GM18909 (cell line): ENCODE measurements around the gene SART1.
A peak's percentile ranks its signal among the peaks of the same experiment; 100 is the strongest.

Source experiments
- ATAC-seq: cut with Tn5 transposase; IDR thresholded peaks from one replicate; pipeline ENCODE4 v1.9.1; 2021; ENCODE audit warnings: mild to moderate bottlenecking; ENCODE audit not compliant: unreplicated experiment, poor library complexity

Gene SART1, protein sequence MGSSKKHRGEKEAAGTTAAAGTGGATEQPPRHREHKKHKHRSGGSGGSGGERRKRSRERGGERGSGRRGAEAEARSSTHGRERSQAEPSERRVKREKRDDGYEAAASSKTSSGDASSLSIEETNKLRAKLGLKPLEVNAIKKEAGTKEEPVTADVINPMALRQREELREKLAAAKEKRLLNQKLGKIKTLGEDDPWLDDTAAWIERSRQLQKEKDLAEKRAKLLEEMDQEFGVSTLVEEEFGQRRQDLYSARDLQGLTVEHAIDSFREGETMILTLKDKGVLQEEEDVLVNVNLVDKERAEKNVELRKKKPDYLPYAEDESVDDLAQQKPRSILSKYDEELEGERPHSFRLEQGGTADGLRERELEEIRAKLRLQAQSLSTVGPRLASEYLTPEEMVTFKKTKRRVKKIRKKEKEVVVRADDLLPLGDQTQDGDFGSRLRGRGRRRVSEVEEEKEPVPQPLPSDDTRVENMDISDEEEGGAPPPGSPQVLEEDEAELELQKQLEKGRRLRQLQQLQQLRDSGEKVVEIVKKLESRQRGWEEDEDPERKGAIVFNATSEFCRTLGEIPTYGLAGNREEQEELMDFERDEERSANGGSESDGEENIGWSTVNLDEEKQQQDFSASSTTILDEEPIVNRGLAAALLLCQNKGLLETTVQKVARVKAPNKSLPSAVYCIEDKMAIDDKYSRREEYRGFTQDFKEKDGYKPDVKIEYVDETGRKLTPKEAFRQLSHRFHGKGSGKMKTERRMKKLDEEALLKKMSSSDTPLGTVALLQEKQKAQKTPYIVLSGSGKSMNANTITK

DNA sequence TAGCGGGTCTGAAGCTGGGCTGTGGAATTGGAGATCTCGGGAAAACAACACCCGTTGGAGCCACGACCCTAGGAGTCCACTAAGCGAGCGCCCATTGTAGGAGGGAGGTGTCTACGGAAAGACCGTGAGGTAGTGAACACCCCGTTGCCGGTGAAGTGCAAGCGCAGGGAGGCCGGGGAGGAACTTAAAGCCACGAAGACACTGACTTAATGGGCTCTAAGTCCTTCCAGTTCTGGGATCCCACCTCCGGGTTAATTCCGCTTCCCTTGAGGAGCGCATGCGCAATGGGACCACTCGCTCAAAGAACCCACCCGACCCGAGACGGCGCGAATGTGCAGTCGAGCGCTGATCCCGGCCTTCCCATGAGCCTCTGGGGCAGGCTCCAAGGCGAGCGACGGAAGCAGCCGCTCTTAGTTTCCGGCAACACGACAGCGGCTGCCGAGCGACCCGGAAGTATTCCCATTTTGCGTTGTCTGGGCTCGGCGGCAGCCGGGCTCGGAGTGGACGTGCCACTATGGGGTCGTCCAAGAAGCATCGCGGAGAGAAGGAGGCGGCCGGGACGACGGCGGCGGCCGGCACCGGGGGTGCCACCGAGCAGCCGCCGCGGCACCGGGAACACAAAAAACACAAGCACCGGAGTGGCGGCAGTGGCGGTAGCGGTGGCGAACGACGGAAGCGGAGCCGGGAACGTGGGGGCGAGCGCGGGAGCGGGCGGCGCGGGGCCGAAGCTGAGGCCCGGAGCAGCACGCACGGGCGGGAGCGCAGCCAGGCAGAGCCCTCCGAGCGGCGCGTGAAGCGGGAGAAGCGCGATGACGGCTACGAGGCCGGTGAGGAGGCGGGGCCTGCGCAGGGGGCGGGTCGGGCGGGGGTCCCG is at the start of gene SART1:
TSS of gene SART1 (plus strand) at position 468 of the 874 bp plus-strand sequence. CDS start at position 515, 47 bp downstream.
- ATAC-seq, result peak; percentile 88

DNA sequence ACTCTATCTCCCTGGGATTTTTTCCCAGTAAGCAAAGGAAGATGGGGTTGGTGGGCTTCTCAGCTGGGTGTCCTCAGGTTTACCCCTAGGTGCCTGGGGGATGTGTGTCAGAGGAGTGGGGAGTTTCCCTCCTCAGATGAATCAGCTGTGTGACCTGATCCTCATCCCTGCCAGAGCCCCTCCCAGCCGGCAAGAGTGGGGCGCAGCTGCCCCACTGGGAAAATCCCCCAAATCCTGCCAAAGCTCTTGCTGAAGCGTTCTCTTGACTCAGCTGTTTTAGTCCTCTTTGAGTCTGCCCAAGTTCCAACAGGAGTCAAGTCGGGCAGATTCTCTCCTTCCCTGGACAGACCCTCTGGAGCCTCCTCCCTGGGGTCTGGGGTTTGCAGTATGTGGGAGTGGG is 48.7 kb upstream of the SART1 start:
- no peak for ATAC-seq

DNA sequence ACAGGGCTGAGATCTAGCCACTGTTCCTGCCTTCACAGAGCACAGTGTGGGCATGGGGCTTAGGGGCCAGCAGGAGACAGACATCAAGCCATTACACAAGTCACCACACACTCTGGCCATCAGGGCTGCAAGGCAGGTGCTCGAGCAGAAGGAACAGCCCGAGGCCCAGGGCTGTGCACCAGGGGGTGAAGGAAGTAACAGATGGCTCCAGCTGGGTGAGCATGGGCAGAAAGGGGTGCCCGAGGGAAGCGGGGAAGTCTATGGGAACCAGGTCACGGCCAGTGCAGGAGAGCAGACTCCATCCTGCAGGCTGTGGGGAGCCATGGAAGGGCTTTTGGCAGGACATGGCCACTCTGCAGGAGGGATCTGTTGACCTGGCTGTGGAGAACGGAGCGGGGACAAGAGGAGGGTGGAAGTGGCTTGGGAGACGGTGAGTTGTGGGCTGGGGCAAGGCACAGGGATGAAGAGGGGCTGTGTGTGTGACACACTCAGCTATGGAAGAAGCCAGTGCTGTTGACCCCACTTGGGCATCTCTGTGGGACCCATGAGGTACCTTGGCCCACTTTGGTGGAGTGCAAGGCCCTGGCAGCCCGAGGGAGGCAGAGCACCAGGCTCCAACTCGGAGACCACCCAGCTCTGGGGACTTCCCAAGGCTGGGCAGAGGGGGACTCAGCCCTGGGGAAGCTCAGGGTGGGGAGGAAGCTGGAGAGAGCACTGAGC is 46.3 kb upstream of the SART1 start:
- ATAC-seq, result no peak

DNA sequence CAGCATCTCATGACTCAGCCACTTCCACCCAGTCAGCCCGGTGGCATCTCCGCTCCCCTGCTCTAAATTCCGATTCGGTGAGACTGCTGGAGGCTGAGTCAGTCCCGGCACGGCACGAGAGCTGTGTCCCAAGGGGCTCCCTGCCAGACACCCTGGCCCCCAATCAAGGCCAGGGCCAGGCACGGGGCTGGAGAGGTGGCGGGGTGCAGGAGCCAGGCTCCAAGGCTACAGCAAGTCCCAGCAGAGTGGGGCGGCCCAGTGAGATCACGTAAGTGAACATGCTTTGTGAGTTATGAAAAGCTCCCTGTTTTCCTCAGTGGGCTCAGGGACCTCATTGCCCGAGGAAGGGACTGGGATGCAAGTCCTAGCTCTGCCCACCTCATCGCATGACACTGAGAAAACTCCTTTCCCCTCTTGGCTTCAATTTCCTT is 45.7 kb upstream of the SART1 start:
- no peak for ATAC-seq

DNA sequence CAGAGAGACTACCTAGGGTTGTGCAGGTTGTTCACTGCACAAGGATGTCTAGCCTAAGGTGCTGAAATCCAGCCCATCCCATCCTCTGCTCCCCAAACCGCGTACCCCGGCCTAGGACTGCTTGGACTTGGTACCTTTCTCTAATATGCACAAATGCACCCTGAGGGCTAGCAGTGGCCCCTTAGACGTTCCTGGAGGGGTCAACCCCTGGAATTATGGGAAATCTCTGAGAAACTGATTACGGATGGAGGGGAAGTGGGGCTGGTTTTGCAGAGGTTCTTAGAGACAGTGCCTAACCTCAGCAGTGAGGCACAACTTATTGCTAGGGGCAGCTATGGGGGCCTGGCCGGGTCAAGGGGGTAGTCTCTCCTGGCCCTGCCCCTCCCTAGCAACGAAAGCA is 45.1 kb upstream of the SART1 start:
- ATAC-seq, result no peak

DNA sequence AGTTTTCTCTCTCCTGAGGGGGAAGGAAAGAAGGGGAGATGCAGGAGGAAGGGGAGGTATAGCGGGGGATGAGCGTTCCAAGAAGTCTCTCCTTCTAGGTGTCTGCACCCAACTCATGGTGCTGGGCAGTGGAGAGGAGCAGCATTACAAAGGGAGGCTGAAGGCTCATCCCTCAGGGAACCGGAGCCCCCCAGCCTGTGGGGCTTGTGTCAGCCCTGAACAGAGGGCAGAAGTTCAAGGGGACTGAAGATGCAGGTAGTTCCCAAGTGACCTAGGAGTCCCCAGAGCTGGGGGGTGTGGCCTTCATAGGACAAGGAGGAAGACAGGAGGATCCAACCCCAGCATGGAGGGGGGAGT is 44.5 kb upstream of the SART1 start:
- ATAC-seq, result no peak

DNA sequence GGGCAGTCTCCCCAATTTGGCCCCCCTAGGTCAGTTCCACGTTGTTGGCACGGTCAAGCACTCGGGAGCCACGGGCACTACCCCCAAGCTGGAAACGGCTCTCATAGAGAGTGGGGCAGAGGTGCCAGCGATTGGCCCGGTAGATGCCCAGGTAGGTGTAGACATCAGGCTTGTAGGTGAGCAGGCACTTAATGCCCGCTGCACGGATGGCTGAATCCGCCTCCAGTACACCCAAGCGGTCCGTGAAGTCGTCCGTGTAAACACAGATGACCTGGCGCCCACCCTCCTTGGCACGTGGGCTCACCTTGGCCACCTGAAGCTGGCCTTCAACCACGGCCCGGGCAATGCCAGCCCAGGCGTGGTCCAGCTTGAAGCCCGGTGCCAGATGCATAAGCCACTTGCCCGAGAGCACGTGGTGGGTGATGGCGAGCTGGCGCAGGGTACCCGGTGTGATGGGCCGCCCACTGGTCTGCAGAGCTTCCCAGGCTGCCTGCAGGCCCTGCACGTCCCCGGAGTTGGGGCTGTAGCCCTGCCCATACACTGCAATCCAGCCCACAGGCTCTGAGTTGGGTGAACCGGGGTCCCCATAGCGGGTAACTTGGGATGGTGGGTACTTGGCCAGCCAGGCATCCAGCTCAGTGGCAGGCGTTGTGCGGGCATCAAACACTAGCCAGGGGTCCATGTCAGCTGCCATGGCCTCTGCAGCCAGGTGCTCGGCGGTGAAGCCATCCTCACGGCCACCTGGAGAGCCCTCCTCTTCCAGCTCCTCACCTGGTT is 43.9 kb upstream of the SART1 start:
- ATAC-seq, result no peak

GRCh38 chr11:65918211-65919140 is 43.1 kb upstream of the SART1 start, which contains the start of gene C11orf68:
Gene C11orf68, minus strand, starts transcription at chr11:65919062. Its CDS starts 31 bp downstream, at chr11:65919031.
- ATAC-seq, result peak; percentile 41

DNA sequence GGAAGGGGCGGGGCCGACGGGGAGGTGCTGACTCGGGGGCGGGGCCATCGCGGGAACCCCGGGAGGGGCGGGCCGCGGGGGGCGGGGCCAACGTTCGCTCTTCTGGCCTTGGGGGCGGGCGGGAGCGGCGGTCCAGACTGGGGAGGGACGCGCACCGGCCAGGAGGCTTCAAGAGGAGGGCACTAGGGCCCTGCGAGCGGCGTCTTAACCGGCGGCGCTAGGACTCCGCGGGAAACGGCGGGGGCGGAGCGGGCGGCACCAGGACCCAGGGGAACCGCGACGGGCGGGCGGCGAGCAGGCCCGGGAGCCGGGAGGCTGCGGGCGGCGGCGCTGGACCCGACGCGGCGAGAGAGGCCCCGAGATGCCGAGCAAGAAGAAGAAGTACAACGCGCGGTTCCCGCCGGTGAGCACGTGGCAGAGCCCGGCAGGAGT is 42.4 kb upstream of the SART1 start, which contains the start of gene DRAP1:
TSS of gene DRAP1 (plus strand) at position 286 of the 432 bp plus-strand sequence. CDS start at position 362, 76 bp downstream.
- ATAC-seq, result peak; percentile 83

DNA sequence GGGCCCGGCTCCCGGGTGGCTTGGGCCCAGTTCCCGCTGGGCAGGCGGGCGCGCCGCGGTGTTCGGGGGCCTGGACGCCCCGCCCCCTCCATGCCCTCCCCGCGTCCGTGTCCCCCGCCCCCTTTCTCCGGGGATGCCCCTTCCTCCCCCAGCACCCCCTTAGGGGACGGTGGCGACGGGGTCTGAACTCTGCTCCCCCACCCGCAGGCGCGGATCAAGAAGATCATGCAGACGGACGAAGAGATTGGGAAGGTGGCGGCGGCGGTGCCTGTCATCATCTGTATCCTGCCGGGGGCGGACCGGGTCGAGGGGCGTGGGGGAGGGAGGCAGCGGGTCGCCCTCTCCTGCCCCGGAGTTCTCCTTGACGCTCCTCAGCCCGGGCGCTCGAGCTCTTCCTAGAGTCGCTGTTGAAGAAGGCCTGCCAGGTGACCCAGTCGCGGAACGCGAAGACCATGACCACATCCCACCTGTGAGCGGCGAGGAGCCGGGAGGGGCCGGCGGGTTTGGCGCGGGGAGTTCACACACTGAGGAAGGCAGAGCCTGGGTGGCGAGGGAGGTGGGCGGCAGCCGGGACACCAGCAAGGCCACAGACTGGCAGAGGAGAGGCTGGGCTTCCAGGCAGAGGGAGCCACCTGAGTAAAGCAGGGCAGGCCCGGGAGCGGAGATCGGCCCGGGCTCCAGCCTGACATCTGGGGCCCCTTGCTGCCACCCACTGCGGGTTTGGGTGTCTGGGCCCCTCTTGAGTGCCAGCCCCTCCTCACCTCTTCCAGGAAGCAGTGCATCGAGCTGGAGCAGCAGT is 41.8 kb upstream of the SART1 start:
- ATAC-seq, result peak; percentile 44

DNA sequence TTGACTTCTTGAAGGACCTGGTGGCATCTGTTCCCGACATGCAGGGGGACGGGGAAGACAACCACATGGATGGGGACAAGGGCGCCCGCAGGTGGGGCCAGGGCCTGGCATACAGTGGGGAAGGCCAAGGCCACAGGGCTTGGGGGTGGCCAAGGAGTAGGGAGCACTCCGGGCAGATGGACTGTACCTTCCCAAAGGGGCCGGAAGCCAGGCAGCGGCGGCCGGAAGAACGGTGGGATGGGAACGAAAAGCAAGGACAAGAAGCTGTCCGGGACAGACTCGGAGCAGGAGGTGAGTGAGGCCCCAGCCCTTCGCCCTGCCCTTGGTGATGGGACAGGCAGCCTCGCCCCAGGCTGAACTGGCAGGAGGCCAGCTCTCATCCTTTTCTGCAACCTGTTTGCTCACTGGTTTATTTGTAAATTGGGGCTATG is 41.1 kb upstream of the SART1 start:
- no peak for ATAC-seq

DNA sequence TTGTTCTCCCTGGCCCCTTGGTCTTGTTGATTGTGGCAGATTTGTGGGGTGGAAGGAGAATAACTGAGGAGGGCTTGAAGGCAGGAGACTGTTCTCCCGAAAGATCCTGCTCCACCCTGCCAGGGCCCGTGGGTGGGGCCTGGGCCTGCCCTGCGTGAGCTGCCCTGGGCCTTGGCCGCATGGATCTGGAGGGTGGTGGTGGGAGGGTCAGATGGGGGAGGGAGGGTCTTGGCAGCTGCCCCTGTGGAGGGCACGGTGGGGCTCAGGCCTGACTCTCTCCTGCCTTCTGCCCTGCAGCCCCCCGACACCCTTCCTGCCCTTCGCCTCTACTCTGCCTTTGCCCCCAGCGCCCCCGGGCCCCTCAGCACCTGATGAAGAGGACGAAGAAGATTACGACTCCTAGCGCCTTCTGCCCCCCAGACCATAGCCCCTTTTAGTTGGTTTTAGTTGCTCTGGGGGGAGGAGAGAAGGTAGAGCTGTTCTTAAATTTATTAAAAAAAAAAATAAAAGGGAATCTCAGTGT is 40.4 kb upstream of the SART1 start:
- no peak for ATAC-seq

- no peak for ATAC-seq
These were observed 39.7 kb upstream of the SART1 start for GRCh38 chr11:65921876-65922275.

DNA sequence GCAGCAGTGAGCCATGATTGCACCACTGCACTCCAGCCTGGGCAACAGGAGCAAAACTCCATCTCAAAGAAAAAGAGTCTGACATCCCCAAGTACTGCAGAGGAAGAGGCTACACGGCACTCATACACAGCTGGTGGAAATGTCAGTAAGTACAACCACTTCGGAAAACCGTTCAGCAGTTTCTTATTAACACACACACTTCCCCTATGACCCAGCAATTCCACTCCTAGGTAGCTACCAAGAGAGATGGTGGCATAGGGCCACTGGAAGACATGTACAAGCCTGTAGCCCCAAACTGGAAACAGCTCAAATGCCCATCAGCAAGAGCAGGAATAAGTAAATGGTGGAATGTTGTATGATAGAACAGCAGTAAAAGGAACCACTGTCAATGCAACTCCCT is 39.0 kb upstream of the SART1 start:
- ATAC-seq, result no peak

- no peak for ATAC-seq
These were observed 36.1 kb upstream of the SART1 start for GRCh38 chr11:65925397-65925796.

- peak; percentile 72 for ATAC-seq
These were observed 33.6 kb upstream of the SART1 start for GRCh38 chr11:65927904-65928397.

DNA sequence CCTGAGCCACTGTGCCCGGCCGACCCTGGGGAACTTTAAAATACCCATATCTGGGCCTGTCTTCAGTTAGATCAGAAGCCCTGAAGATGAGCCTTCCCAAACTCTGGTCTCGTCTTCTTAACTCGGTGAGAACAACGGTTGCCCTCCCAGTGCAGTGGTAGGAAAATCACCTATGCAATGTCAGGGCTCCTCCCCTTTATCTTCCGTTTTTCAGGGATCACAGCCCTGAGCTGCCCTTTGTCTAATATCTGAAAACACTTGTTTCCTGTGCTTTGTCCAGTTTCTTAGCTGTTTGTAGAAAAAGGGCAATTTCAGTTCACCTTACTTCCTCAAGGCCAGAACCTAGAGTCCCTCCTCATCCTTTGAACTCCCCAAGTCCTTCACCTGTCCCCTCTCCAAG is 32.9 kb upstream of the SART1 start:
- no peak for ATAC-seq
